Spleen (tissue), 7 donors: ENCODE results near the gene GRIK4.

Source experiments
- CTCF ChIP-seq, 11 experiments: fragments of 200-600 bp in 7 of 11; fragments of 450-650 bp in 4 of 11; sonication (generic) in 4 of 11; IDR thresholded peaks in 8 of 11; conservative IDR thresholded peaks in 3 of 11; 1 replicate in 7 of 11; 2 replicates in 4 of 11; pipeline versions ENCODE4 v1.4.0 to v1.8.0; 2016 to 2021; ENCODE audit warnings: antibody characterized with exemption in 11 of 11, inconsistent platforms in 4 of 11, mild to moderate bottlenecking in 1 of 11
- POLR2A ChIP-seq, 3 donors: fragments of 450-650 bp; IDR thresholded peaks; one replicate each; pipeline ENCODE4 v1.5.1; 2017; ENCODE audit warnings: antibody characterized with exemption in 3 of 3, mild to moderate bottlenecking in 1 of 3
- POLR2AphosphoS5 ChIP-seq, 3 donors: sonication (generic); formaldehyde crosslinking; IDR thresholded peaks; one replicate each; pipeline ENCODE4 v1.5.1; 2017; ENCODE audit warnings: antibody characterized with exemption in 3 of 3
- donor health status: DM: no; HTN: no; CAD: no; lungs with moderate emphysema.
- donor health status: DM: no; HTN: no; CAD: no.
- donor health status: DM: no; HTN: no; CAD: no.

GRCh38 chr11:120532082-120532831 lies 20.7 kb downstream of the GRIK4 start:
- TF ChIP-seq CTCF (IDR thresholded peaks at IDR 0.05 in 8 of 11, conservative IDR thresholded peaks at IDR 0.05 in 3 of 11): no peak
- TF ChIP-seq POLR2A (IDR thresholded peaks at IDR 0.05): no peak
- no peak for TF ChIP-seq POLR2AphosphoS5 (IDR thresholded peaks at IDR 0.05)
